Thyroid gland (tissue), 4 donors: Measurements from ENCODE around the gene STEAP4.

Source experiments
- CTCF ChIP-seq, 6 experiments: fragments of 200-600 bp in 3 of 6; fragments of 450-650 bp in 3 of 6; sonication (generic) in 3 of 6; IDR thresholded peaks; one replicate each; pipeline ENCODE4 v1.5.1; 2016 to 2019; ENCODE audit warnings: antibody characterized with exemption in 6 of 6, mild to moderate bottlenecking in 2 of 6, inconsistent platforms in 1 of 6, moderate library complexity in 1 of 6
- POLR2A ChIP-seq, 2 donors: fragments of 450-650 bp; IDR thresholded peaks; one replicate each; pipeline ENCODE4 v1.6.1; 2017; ENCODE audit warnings: antibody characterized with exemption in 2 of 2, mild to moderate bottlenecking in 2 of 2, moderate library complexity in 1 of 2

- TF ChIP-seq POLR2A (IDR thresholded peaks at IDR 0.05) (no peak), CTCF (IDR thresholded peaks at IDR 0.05) (no peak)
These were observed 27.8 kb downstream of the STEAP4 start for GRCh38 chr7:88278881-88279280.
